Measurements from ENCODE around the gene SH3BP4.

- TF ChIP-seq POLR2A (IDR thresholded peaks at IDR 0.05), result no peak
- no peak for TF ChIP-seq CTCF (IDR thresholded peaks at IDR 0.05)
- TF ChIP-seq EP300 (IDR thresholded peaks at IDR 0.05), result no peak
- no peak for TF ChIP-seq POLR2AphosphoS5 (IDR thresholded peaks at IDR 0.05)
Measured at GRCh38 chr2:234985608-234986245, 33.9 kb downstream of the SH3BP4 start.

All from gastroesophageal sphincter (tissue), 3 donors.